Gastroesophageal sphincter (tissue), 4 donors: ENCODE data around the gene FCN2. TPM values are rescaled to one million over a fixed set of nuclear protein-coding genes. Genes with fewer than 3 reads are reported as not detected.

ENCODE experiments used
- ATAC-seq: fragments of 150-250 bp; one replicate; pipeline ENCODE4 v1.9.1; 2016; ENCODE audit warnings: mild to moderate bottlenecking, moderate library complexity
- H3K27ac ChIP-seq, 4 donors: fragments of 200-600 bp; sonication (generic) in 3 of 4; 1 replicate in 3 of 4; 2 replicates in 1 of 4; pipeline ENCODE4 v1.5.1; 2016 to 2019
- H3K27me3 ChIP-seq: fragments of 200-600 bp; sonication (generic); one replicate; pipeline ENCODE4 v1.5.1; 2019
- H3K36me3 ChIP-seq, 2 donors: fragments of 200-600 bp; sonication (generic); one replicate each; pipeline ENCODE4 v1.5.1; 2019; ENCODE audit warnings: control low read depth in 1 of 2
- H3K4me1 ChIP-seq, 3 donors: fragments of 200-600 bp; sonication (generic); 1 replicate in 2 of 3; 2 replicates in 1 of 3; pipeline ENCODE4 v1.5.1; 2016 to 2019; ENCODE audit warnings: control low read depth in 2 of 3
- H3K4me3 ChIP-seq, 2 donors: fragments of 200-600 bp; sonication (generic); one replicate each; pipeline ENCODE4 v1.5.1; 2019; ENCODE audit warnings: mild to moderate bottlenecking in 1 of 2, moderate library complexity in 1 of 2
- H3K9me3 ChIP-seq, 3 donors: fragments of 200-600 bp; sonication (generic); one replicate each; pipeline ENCODE4 v1.5.1; 2017 to 2019; ENCODE audit warnings: control low read depth in 2 of 3
- CTCF ChIP-seq, 4 experiments: fragments of 200-600 bp in 2 of 4; fragments of 450-650 bp in 2 of 4; sonication (generic) in 1 of 4; IDR thresholded peaks; one replicate each; pipeline ENCODE4 v1.5.1; 2017 to 2019; ENCODE audit warnings: antibody characterized with exemption in 4 of 4, mild to moderate bottlenecking in 2 of 4, moderate library complexity in 2 of 4
- EP300 ChIP-seq: sonication (generic); formaldehyde crosslinking; IDR thresholded peaks from one replicate; pipeline ENCODE4 v1.6.1; 2017; ENCODE audit warnings: antibody characterized with exemption, mild to moderate bottlenecking
- POLR2A ChIP-seq, 2 donors: fragments of 450-650 bp; IDR thresholded peaks; one replicate each; pipeline ENCODE4 v1.6.1; 2017; ENCODE audit warnings: antibody characterized with exemption in 2 of 2, mild to moderate bottlenecking in 2 of 2, moderate library complexity in 1 of 2
- POLR2AphosphoS5 ChIP-seq: sonication (generic); formaldehyde crosslinking; IDR thresholded peaks from one replicate; pipeline ENCODE4 v1.6.1; 2017; ENCODE audit warnings: antibody characterized with exemption
- WGBS, 2 donors: methylation state at CpG; one replicate each; pipeline ENCODE4 v1.1.5; 2018; ENCODE audit warnings: low coverage in 1 of 2; 5-methylcytosine and 5-hydroxymethylcytosine counted together
- total RNA-seq, 4 donors: library from RNA; depleted of rRNA; stranded (reverse); fragments of >200 nt; gene quantifications; one replicate each; pipeline ENCODE4 v1.1.0, GENCODE V29; 2016

The FCN2 gene
- total RNA-seq, 4 donors from 2014 or later: not detected

- H3K27me3 ChIP-seq: peaks cover 21% of the 10 kb centered on the region
- ATAC-seq: no peak
- TF ChIP-seq POLR2A (IDR thresholded peaks at IDR 0.05) (no peak), EP300 (no peak), POLR2AphosphoS5 (no peak), CTCF (IDR thresholded peaks at IDR 0.05) (no peak)
- 80 to 81% methylated on average over 6 to 12 of the region's 13 CpGs for WGBS, 2 donors
- H3K9me3 ChIP-seq: no peaks in the 10 kb centered on the region
- H3K27ac ChIP-seq: no peak overlapping the region
- peaks cover 0 to 21% (median 0%) of the 10 kb centered on the region in 3 donors for H3K4me1 ChIP-seq
- H3K36me3 ChIP-seq: no peaks in the 10 kb centered on the region
- no peak overlapping the region for H3K4me3 ChIP-seq
Observed at GRCh38 chr9:134860510-134860909, 20.1 kb upstream of the FCN2 start.

GRCh38 chr9:134861595-134862334 lies 18.8 kb upstream of the FCN2 start:
- Histone ChIP-seq H3K27me3 (peaks cover 16% of the 10 kb centered on the region), H3K9me3 (no peaks in the 10 kb centered on the region), H3K4me1 (peaks cover 0 to 21% (median 0%) of the 10 kb centered on the region in 3 donors), H3K36me3 (no peaks in the 10 kb centered on the region), H3K4me3 (no peak overlapping the region), H3K27ac (no peak overlapping the region)
- WGBS, 2 donors: 82 to 88% methylated on average over 11 to 14 of the region's 17 CpGs
- TF ChIP-seq EP300: no peak
- no peak for TF ChIP-seq POLR2AphosphoS5
- no peak for TF ChIP-seq POLR2A (IDR thresholded peaks at IDR 0.05)
- TF ChIP-seq CTCF (IDR thresholded peaks at IDR 0.05): no peak
- ATAC-seq: no peak

GRCh38 chr9:134863306-134863902 lies 17.2 kb upstream of the FCN2 start:
- no peak for TF ChIP-seq CTCF (IDR thresholded peaks at IDR 0.05)
- no peak for TF ChIP-seq POLR2AphosphoS5
- no peak for TF ChIP-seq POLR2A (IDR thresholded peaks at IDR 0.05)
- no peak for TF ChIP-seq EP300
- no peaks in the 10 kb centered on the region for H3K9me3 ChIP-seq
- 96% methylated on average over 4 of the region's 16 CpGs; no CpG with 5 or more reads in 1 of the 2 donors for WGBS, 2 donors
- H3K27me3 ChIP-seq: peaks cover 14% of the 10 kb centered on the region
- peaks cover 0 to 19% (median 0%) of the 10 kb centered on the region in 3 donors for H3K4me1 ChIP-seq
- H3K36me3 ChIP-seq: no peaks in the 10 kb centered on the region
- no peak overlapping the region for H3K4me3 ChIP-seq
- ATAC-seq: no peak
- no peak overlapping the region for H3K27ac ChIP-seq

- no peaks in the 10 kb centered on the region for H3K9me3 ChIP-seq
- H3K36me3 ChIP-seq: no peaks in the 10 kb centered on the region
- H3K4me3 ChIP-seq: no peak overlapping the region
- H3K27ac ChIP-seq: peak overlapping the region in 1 of 4 donors; percentile 20
- 60% methylated on average over 3 of the region's 28 CpGs; no CpG with 5 or more reads in 1 of the 2 donors for WGBS, 2 donors
- peaks cover 0 to 15% (median 0%) of the 10 kb centered on the region in 3 donors for H3K4me1 ChIP-seq
- peaks cover 22% of the 10 kb centered on the region for H3K27me3 ChIP-seq
- TF ChIP-seq POLR2AphosphoS5 (peak; percentile 19), CTCF (IDR thresholded peaks at IDR 0.05) (no peak)
- ATAC-seq: peak; percentile 39
Observed at GRCh38 chr9:134863941-134864820, 16.4 kb upstream of the FCN2 start.
